NCI-H2029 treated with DMSO at 0.1 percent for 48 hours (cell line): Measurements from ENCODE around the gene GRIN2A.

ENCODE experiments used
- DNase-seq: peaks from one replicate; lab custom pipeline; 2025; lab: John Stamatoyannopoulos, UW

The GRIN2A gene

GRCh38 chr16:10085078-10085798 lies 97.0 kb downstream of the GRIN2A start:
- DNase-seq, result no peak

GRCh38 chr16:10083301-10083700 lies 98.9 kb downstream of the GRIN2A start:
- DNase-seq, result no peak

- no peak for DNase-seq
Observed at GRCh38 chr16:10081201-10081940, 100.9 kb downstream of the GRIN2A start.

GRCh38 chr16:10080051-10080772 lies 102.0 kb downstream of the GRIN2A start:
- DNase-seq, result no peak

GRCh38 chr16:10078541-10078949 lies 103.7 kb downstream of the GRIN2A start:
- DNase-seq, result no peak

- DNase-seq, result no peak
Observed at GRCh38 chr16:10077861-10078260, 104.4 kb downstream of the GRIN2A start.

GRCh38 chr16:10076037-10076436 lies 106.2 kb downstream of the GRIN2A start:
- no peak for DNase-seq

- no peak for DNase-seq
Observed at GRCh38 chr16:10070591-10070990, 111.6 kb downstream of the GRIN2A start.

- DNase-seq, result no peak
Observed at GRCh38 chr16:10069374-10069773, 112.9 kb downstream of the GRIN2A start.

- no peak for DNase-seq
Observed at GRCh38 chr16:10067835-10068234, 114.4 kb downstream of the GRIN2A start.

- DNase-seq, result no peak
Observed at GRCh38 chr16:10067406-10067805, 114.8 kb downstream of the GRIN2A start.

- no peak for DNase-seq
Observed at GRCh38 chr16:10065019-10065418, 117.2 kb downstream of the GRIN2A start.

- no peak for DNase-seq
Observed at GRCh38 chr16:10048850-10049249, 133.4 kb downstream of the GRIN2A start.

GRCh38 chr16:10045947-10046346 lies 136.3 kb downstream of the GRIN2A start:
- no peak for DNase-seq

GRCh38 chr16:10045291-10045775 lies 136.9 kb downstream of the GRIN2A start:
- no peak for DNase-seq

- no peak for DNase-seq
Observed at GRCh38 chr16:10040136-10041080, 141.8 kb downstream of the GRIN2A start.

GRCh38 chr16:10039220-10040096 lies 142.8 kb downstream of the GRIN2A start:
- peak; percentile 18 for DNase-seq

- no peak for DNase-seq
Observed at GRCh38 chr16:10037751-10038150, 144.5 kb downstream of the GRIN2A start.

GRCh38 chr16:10036956-10037355 lies 145.3 kb downstream of the GRIN2A start:
- DNase-seq, result no peak

- DNase-seq, result peak; percentile 22
Observed at GRCh38 chr16:10033556-10033955, 148.7 kb downstream of the GRIN2A start.

- DNase-seq, result no peak
Observed at GRCh38 chr16:10031955-10032354, 150.3 kb downstream of the GRIN2A start.
